Sigmoid colon (tissue), 4 donors: ENCODE measurements around the gene NHP2.

Experiments
- CTCF ChIP-seq, 4 experiments: fragments of 450-650 bp in 3 of 4; fragments of 200-600 bp in 1 of 4; IDR thresholded peaks; one replicate each; pipeline ENCODE4 v1.5.1; 2016 to 2019; ENCODE audit warnings: antibody characterized with exemption in 4 of 4, mild to moderate bottlenecking in 3 of 4, moderate library complexity in 2 of 4
- EP300 ChIP-seq, 4 donors: sonication (generic); formaldehyde crosslinking; IDR thresholded peaks; one replicate each; pipeline ENCODE4 v1.6.1; 2017; ENCODE audit warnings: antibody characterized with exemption in 4 of 4
- POLR2A ChIP-seq, 2 donors: fragments of 450-650 bp; IDR thresholded peaks; one replicate each; pipeline ENCODE4 v1.6.1; 2016; ENCODE audit warnings: antibody characterized with exemption in 2 of 2, mild to moderate bottlenecking in 2 of 2, moderate library complexity in 2 of 2
- POLR2AphosphoS5 ChIP-seq, 4 donors: sonication (generic); formaldehyde crosslinking; IDR thresholded peaks; one replicate each; pipeline ENCODE4 v1.6.1; 2017; ENCODE audit warnings: antibody characterized with exemption in 4 of 4

DNA sequence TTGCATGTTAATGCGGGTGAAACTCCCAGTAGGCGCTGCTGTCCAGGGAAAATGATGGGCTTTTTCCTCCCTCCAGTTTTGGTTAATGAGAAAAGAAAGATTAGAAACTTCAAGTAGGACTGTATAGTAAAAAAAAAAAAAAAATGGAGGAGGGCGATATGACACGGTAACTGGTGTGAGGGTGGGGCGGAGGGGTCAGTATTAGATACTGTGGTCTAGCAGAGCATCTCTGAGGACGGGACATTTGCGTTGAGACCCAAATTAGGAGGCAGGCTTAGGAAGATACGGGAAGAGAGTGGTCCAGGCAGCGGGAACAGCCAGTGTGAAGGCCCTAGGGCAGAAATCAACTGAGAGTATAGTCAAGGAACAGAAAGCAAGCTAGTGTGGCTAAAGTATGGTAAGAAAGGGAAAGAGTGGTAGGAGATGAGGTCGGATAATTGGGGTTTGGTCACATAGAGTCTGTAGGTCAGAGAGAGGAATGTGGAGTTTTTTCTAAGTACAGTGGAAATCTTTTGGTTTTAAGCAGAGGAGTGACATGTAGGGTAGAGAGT, 22.2 kb downstream of the NHP2 start:
- TF ChIP-seq CTCF (IDR thresholded peaks at IDR 0.05) (no peak), EP300 (IDR thresholded peaks at IDR 0.05) (no peak), POLR2AphosphoS5 (IDR thresholded peaks at IDR 0.05) (no peak), POLR2A (IDR thresholded peaks at IDR 0.05) (no peak)
